HepG2 (cell line): Measurements from ENCODE around the gene LYST. TPM values are rescaled to one million over a fixed set of nuclear protein-coding genes. Genes with fewer than 3 reads are reported as not detected.

Experiments used
- AKAP8 ChIP-seq: sonication (generic); formaldehyde crosslinking; IDR thresholded peaks from 2 replicates; pipeline ENCODE4 v1.5.1; 2020; ENCODE audit warnings: mild to moderate bottlenecking, missing genetic modification reagents
- CBFB ChIP-seq: sonication (generic); formaldehyde crosslinking; IDR thresholded peaks from 2 replicates; pipeline ENCODE4 v1.4.0; 2020; ENCODE audit warnings: missing genetic modification reagents
- GABPB1 ChIP-seq: IDR thresholded peaks from 2 replicates; pipeline ENCODE4 v1.6.1; 2016; ENCODE audit warnings: mild to moderate bottlenecking, missing genetic modification reagents, moderate library complexity, missing compliant biosample characterization
- HDAC2 ChIP-seq: sonication (generic); formaldehyde crosslinking; IDR thresholded peaks from 2 replicates; pipeline ENCODE4 v1.4.0; 2020; ENCODE audit warnings: missing genetic modification reagents
- KLF11 ChIP-seq: IDR thresholded peaks from 2 replicates; pipeline ENCODE4 v1.6.1; 2016; ENCODE audit warnings: missing compliant biosample characterization
- MTF1 ChIP-seq: sonication (generic); formaldehyde crosslinking; IDR thresholded peaks from 2 replicates; pipeline ENCODE4 v1.5.0; 2020; ENCODE audit warnings: missing genetic modification reagents
- NFIC ChIP-seq: IDR thresholded peaks from 2 replicates; pipeline ENCODE4 v1.6.1; 2012; ENCODE audit warnings: mild to moderate bottlenecking, low read length, inconsistent platforms
- PHF8 ChIP-seq: sonication (generic); formaldehyde crosslinking; IDR thresholded peaks from 2 replicates; pipeline ENCODE4 v1.5.0; 2020; ENCODE audit warnings: missing genetic modification reagents
- PPARG ChIP-seq: conservative IDR thresholded peaks from 2 replicates; pipeline ENCODE4 v1.6.1; 2016; ENCODE audit warnings: missing biosample characterization, missing genetic modification reagents
- SIX4 ChIP-seq: sonication (generic); formaldehyde crosslinking; IDR thresholded peaks from 2 replicates; pipeline ENCODE4 v1.4.0; 2020; ENCODE audit warnings: missing genetic modification reagents
- SNAPC2 ChIP-seq: sonication (generic); formaldehyde crosslinking; IDR thresholded peaks from 2 replicates; pipeline ENCODE4 v1.8.1; 2022; ENCODE audit warnings: mild to moderate bottlenecking, missing genetic modification reagents
- TBX2 ChIP-seq: sonication (generic); formaldehyde crosslinking; IDR thresholded peaks from 2 replicates; pipeline ENCODE4 v1.5.0; 2020; ENCODE audit warnings: missing genetic modification reagents, mild to moderate bottlenecking, borderline replicate concordance
- ZFAT ChIP-seq: sonication (generic); formaldehyde crosslinking; conservative IDR thresholded peaks from 2 replicates; pipeline ENCODE4 v1.8.1; 2023; ENCODE audit warnings: missing genetic modification reagents, inconsistent platforms
- ZFP1 ChIP-seq: IDR thresholded peaks from 2 replicates; pipeline ENCODE4 v1.6.1; 2016
- ZNF510 ChIP-seq: sonication (generic); formaldehyde crosslinking; IDR thresholded peaks from 2 replicates; pipeline ENCODE4 v1.4.0; 2020; ENCODE audit warnings: low read depth, mild to moderate bottlenecking, missing genetic modification reagents
- ZNF619 ChIP-seq: sonication (generic); formaldehyde crosslinking; IDR thresholded peaks from 2 replicates; pipeline ENCODE4 v1.4.0; 2020; ENCODE audit warnings: mild to moderate bottlenecking, missing genetic modification reagents
- ZNF629 ChIP-seq: sonication (generic); formaldehyde crosslinking; conservative IDR thresholded peaks from 2 replicates; pipeline ENCODE4 v1.5.0; 2020; ENCODE audit warnings: missing genetic modification reagents
- ZNF678 ChIP-seq: sonication (generic); formaldehyde crosslinking; IDR thresholded peaks from 2 replicates; pipeline ENCODE4 v1.4.0; 2020; ENCODE audit warnings: mild to moderate bottlenecking, missing genetic modification reagents
- ZNF703 ChIP-seq: sonication (generic); formaldehyde crosslinking; IDR thresholded peaks from 2 replicates; pipeline ENCODE4 v1.5.1; 2020; ENCODE audit warnings: missing genetic modification reagents, mild to moderate bottlenecking, moderate library complexity, borderline replicate concordance
- ZNF776 ChIP-seq: sonication (generic); formaldehyde crosslinking; IDR thresholded peaks from 2 replicates; pipeline ENCODE4 v1.4.0; 2020; ENCODE audit warnings: mild to moderate bottlenecking, missing genetic modification reagents
- ZNF816 ChIP-seq: sonication (generic); formaldehyde crosslinking; IDR thresholded peaks from 2 replicates; pipeline ENCODE4 v1.8.0; 2022; ENCODE audit warnings: missing genetic modification reagents, mild to moderate bottlenecking, borderline replicate concordance
- ZNF891 ChIP-seq: sonication (generic); formaldehyde crosslinking; IDR thresholded peaks from 2 replicates; pipeline ENCODE4 v1.5.0; 2020; ENCODE audit warnings: mild to moderate bottlenecking, missing genetic modification reagents
- ZSCAN12 ChIP-seq: sonication (generic); formaldehyde crosslinking; IDR thresholded peaks from 2 replicates; pipeline ENCODE4 v1.9.0; 2021; ENCODE audit warnings: mild to moderate bottlenecking, missing genetic modification reagents
- polyA plus RNA-seq, 8 experiments: library from polyadenylated mRNA; depleted of rRNA in 3 of 8; stranded (reverse) in 7 of 8; unstranded in 1 of 8; fragments of >200 nt; fragmentation: Illumina TruSeq in 4 of 8; extraction: Trizol in 4 of 8; gene quantifications; 2 replicates each; pipeline versions ENCODE4 v1.2.1 to v1.2.3, GENCODE V29; 2011 to 2016; ENCODE audit warnings: low read depth in 4 of 8, missing spikeins in 1 of 8, mixed read lengths in 1 of 8; ENCODE audit not compliant: insufficient read depth in 1 of 8
- total RNA-seq, 5 experiments: library from RNA; depleted of rRNA; stranded (reverse); fragments of >200 nt; fragmentation: Illumina TruSeq; extraction: Trizol; gene quantifications; 2 replicates each; pipeline ENCODE4 v1.2.3, GENCODE V29; 2016; ENCODE audit warnings: low read depth in 1 of 5
- TF ChIP-seq, protein P1 (sequence below): sonication (generic); formaldehyde crosslinking; IDR thresholded peaks from 2 replicates; pipeline ENCODE4 v1.5.0; 2020; ENCODE audit warnings: missing genetic modification reagents
- TF ChIP-seq, protein P2 (sequence below): sonication (generic); formaldehyde crosslinking; IDR thresholded peaks from 2 replicates; pipeline ENCODE4 v1.4.0; 2020; ENCODE audit warnings: missing genetic modification reagents, mild to moderate bottlenecking, borderline replicate concordance
- TF ChIP-seq, protein P3 (sequence below): IDR thresholded peaks from 2 replicates; pipeline ENCODE4 v1.6.1; 2016; ENCODE audit warnings: missing genetic modification reagents, missing compliant biosample characterization
- TF ChIP-seq, protein P4 (sequence below): IDR thresholded peaks from 2 replicates; pipeline ENCODE4 v1.6.1; 2012; ENCODE audit warnings: low read length, improper control_type of control experiment

LYST gene
- total and polyA plus RNA-seq, 2 of the 13 experiments (the other 11 are each of a cell fraction or from before 2014, with no cell fraction given), result 0.91 to 2.5 TPM

DNA sequence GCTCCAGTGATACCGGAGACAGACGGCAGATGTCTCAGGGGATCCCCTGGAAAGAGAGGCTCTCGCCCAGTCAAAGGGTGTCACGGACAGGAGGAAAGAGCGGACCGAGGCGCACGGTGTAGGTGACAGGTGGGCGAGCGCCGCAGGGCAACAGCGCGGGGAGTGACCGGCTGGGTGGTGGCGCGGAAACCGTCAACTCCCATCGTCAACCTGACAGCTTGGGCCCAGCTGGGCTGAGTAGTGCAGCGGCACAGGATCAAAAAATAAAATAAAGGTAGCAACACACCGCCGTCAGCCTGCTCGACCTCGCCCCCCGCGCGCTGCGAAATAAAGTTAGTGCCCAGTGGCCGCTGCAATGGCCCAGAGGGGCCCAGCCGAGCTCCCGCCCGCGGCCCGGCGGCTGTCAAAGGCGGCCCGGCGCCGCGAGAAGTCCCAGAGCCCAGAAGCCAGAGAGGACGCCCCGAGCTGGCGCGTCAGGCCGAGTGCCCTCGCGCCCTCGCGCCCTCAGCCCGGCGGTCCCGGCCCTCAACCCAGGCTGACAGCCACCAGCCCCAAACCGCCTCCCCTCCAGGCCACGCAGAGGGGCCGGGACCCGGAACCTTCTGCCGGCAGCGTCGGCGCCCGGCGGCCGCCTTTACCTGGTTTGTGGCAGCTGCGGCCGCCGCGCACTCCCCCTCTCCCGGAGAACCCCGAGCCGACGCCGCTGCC, at the start of gene LYST (continued):
- TF ChIP-seq SNAPC2 (CRISPR knock-in tag) (no peak), MTF1 (CRISPR knock-in tag) (no peak), TBX2 (peak; percentile 52; the same call in 1 of the 2 replicates), PPARG (no peak), PHF8 (no peak), ZNF891 (CRISPR knock-in tag) (peak; percentile 78; the same call in 1 of the 2 replicates), ZNF816 (CRISPR knock-in tag) (no peak), ZNF629 (CRISPR knock-in tag) (no peak), ZNF510 (0 out of 2 replicates have a peak, but pooled peaks have one; percentile 3), SIX4 (CRISPR knock-in tag) (no peak), ZFAT (CRISPR knock-in tag) (no peak), AKAP8 (CRISPR knock-in tag) (0 out of 2 replicates have a peak, but pooled peaks have one; percentile 6), NFIC (no peak), GABPB1 (CRISPR knock-in tag) (peak; percentile 46; the same call in 1 of the 2 replicates), ZNF678 (CRISPR knock-in tag) (no peak), ZSCAN12 (0 out of 2 replicates have a peak, but pooled peaks have one; percentile 8), HDAC2 (CRISPR knock-in tag) (no peak), KLF11 (CRISPR knock-in tag) (no peak), ZNF703 (CRISPR knock-in tag) (no peak), CBFB (CRISPR knock-in tag) (no peak), ZNF619 (CRISPR knock-in tag) (peak; percentile 72; the same call in 1 of the 2 replicates), ZFP1 (CRISPR knock-in tag) (no peak), ZNF776 (peak; percentile 76; the same call in 1 of the 2 replicates)
- TF ChIP-seq, protein P1, sequence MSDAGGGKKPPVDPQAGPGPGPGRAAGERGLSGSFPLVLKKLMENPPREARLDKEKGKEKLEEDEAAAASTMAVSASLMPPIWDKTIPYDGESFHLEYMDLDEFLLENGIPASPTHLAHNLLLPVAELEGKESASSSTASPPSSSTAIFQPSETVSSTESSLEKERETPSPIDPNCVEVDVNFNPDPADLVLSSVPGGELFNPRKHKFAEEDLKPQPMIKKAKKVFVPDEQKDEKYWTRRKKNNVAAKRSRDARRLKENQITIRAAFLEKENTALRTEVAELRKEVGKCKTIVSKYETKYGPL (CRISPR knock-in tag), result no peak
- TF ChIP-seq, protein P2, sequence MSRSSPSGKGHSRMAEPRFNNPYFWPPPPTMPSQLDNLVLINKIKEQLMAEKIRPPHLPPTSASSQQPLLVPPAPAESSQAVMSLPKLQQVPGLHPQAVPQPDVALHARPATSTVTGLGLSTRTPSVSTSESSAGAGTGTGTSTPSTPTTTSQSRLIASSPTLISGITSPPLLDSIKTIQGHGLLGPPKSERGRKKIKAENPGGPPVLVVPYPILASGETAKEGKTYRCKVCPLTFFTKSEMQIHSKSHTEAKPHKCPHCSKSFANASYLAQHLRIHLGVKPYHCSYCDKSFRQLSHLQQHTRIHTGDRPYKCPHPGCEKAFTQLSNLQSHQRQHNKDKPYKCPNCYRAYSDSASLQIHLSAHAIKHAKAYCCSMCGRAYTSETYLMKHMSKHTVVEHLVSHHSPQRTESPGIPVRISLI (CRISPR knock-in tag), result no peak
- TF ChIP-seq, protein P3, sequence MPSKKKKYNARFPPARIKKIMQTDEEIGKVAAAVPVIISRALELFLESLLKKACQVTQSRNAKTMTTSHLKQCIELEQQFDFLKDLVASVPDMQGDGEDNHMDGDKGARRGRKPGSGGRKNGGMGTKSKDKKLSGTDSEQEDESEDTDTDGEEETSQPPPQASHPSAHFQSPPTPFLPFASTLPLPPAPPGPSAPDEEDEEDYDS (CRISPR knock-in tag), result no peak
- TF ChIP-seq, protein P4, sequence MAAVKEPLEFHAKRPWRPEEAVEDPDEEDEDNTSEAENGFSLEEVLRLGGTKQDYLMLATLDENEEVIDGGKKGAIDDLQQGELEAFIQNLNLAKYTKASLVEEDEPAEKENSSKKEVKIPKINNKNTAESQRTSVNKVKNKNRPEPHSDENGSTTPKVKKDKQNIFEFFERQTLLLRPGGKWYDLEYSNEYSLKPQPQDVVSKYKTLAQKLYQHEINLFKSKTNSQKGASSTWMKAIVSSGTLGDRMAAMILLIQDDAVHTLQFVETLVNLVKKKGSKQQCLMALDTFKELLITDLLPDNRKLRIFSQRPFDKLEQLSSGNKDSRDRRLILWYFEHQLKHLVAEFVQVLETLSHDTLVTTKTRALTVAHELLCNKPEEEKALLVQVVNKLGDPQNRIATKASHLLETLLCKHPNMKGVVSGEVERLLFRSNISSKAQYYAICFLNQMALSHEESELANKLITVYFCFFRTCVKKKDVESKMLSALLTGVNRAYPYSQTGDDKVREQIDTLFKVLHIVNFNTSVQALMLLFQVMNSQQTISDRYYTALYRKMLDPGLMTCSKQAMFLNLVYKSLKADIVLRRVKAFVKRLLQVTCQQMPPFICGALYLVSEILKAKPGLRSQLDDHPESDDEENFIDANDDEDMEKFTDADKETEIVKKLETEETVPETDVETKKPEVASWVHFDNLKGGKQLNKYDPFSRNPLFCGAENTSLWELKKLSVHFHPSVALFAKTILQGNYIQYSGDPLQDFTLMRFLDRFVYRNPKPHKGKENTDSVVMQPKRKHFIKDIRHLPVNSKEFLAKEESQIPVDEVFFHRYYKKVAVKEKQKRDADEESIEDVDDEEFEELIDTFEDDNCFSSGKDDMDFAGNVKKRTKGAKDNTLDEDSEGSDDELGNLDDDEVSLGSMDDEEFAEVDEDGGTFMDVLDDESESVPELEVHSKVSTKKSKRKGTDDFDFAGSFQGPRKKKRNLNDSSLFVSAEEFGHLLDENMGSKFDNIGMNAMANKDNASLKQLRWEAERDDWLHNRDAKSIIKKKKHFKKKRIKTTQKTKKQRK, result no peak
